ENCODE results near the gene SUPV3L1.

Gene SUPV3L1

DNA sequence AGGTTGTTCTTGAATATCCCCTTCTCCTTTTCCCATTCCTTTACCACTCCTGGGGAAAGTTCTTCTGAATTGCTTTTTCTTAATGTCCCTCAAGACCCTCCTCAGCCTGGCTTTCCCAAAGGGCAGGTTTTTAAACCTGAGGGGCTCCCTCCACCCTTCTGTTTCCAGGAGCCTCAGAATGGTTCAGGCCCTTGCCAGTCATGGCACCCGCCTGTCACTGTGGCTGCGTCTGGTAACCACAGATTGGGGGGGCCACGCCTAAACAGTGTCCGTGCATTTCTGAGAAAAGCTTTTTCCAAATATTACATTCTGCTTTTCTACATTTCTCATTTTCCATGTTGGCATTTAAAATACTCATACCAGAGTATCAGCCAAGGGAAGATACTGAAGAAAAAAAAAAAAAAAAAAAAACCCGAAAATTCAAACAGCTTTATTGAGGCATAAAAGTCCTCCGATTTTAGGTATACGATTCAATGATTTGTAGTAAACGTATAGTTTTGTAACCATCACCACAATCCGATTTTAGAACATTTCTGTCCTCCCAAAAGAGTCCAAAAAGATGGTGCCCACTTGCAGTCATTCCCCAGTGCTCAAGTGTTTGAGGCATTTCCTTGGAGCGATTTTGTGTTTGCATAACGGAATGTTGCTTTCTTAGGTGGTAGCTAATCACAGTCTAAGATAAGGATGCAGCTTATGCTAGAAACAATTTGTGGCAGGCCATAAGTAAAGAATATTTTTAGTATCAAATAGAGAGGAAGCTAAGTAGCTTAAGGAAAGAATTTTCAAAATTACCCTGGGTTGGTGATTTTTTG, 62.2 kb downstream of the SUPV3L1 start:
- Mint-ChIP-seq H3K4me3 (no peak overlapping the region), H3K4me1 (peaks cover 6% of the 10 kb centered on the region), H3K9me3 (no peaks in the 10 kb centered on the region), H3K27ac (no peak overlapping the region), H3K27me3 (ENCODE audit: low read depth, poor library complexity) (peaks cover 18% of the 10 kb centered on the region), H3K36me3 (ENCODE audit: low read depth) (no peaks in the 10 kb centered on the region)
- no peak for DNase-seq
- TF ChIP-seq, protein P1, sequence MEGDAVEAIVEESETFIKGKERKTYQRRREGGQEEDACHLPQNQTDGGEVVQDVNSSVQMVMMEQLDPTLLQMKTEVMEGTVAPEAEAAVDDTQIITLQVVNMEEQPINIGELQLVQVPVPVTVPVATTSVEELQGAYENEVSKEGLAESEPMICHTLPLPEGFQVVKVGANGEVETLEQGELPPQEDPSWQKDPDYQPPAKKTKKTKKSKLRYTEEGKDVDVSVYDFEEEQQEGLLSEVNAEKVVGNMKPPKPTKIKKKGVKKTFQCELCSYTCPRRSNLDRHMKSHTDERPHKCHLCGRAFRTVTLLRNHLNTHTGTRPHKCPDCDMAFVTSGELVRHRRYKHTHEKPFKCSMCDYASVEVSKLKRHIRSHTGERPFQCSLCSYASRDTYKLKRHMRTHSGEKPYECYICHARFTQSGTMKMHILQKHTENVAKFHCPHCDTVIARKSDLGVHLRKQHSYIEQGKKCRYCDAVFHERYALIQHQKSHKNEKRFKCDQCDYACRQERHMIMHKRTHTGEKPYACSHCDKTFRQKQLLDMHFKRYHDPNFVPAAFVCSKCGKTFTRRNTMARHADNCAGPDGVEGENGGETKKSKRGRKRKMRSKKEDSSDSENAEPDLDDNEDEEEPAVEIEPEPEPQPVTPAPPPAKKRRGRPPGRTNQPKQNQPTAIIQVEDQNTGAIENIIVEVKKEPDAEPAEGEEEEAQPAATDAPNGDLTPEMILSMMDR (IDR thresholded peaks at IDR 0.05) = no peak

DNA sequence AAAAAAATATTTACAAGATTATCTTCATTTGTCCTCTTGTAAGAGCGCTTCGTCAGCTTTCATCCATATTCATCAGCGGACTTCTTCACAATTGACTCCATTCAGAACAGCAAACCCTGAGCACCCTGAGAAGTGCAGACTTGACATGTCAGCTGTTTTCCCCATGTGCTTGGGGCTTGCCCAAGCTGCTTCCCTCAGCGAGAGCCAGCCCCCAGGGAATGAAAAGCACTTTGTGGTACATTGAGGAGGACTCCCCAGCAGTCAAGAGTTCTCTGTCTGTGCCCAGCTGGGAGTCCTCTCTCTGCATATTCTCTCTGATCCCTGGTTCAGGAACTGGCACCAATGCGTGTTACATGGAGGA, 62.8 kb downstream of the SUPV3L1 start:
- no peak overlapping the region for H3K27ac Mint-ChIP-seq
- TF ChIP-seq, protein P1 (IDR thresholded peaks at IDR 0.05) = no peak
- H3K27me3 Mint-ChIP-seq (ENCODE audit: low read depth, poor library complexity) = peaks cover 21% of the 10 kb centered on the region
- H3K36me3 Mint-ChIP-seq (ENCODE audit: low read depth) = no peaks in the 10 kb centered on the region
- no peaks in the 10 kb centered on the region for H3K9me3 Mint-ChIP-seq
- H3K4me1 Mint-ChIP-seq = no peaks in the 10 kb centered on the region
- no peak overlapping the region for H3K4me3 Mint-ChIP-seq
- DNase-seq = no peak

DNA sequence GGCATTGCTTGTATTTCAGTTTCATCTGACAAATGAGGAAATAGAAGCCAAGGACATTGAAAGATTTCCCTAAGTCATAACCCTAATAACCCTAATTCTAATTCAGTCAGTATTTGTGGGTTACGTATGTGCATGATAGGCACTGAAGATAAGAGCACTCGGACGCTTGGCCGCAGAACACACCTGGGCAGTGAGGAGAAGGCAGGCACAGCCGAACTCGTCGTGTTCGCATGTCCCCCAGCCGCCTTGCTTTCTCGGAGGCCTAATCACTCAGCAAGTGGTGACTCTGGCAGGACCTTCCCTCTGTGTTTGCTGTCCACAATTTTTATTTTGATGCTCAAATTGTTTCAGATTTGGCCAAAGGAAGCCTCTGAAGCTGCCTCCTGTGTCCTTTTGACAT, 63.8 kb downstream of the SUPV3L1 start:
- Mint-ChIP-seq H3K36me3 (ENCODE audit: low read depth) (no peaks in the 10 kb centered on the region), H3K9me3 (no peaks in the 10 kb centered on the region), H3K4me3 (no peak overlapping the region), H3K27me3 (ENCODE audit: low read depth, poor library complexity) (peaks cover 17% of the 10 kb centered on the region), H3K4me1 (no peaks in the 10 kb centered on the region), H3K27ac (no peak overlapping the region)
- TF ChIP-seq, protein P1 (IDR thresholded peaks at IDR 0.05) = no peak
- no peak for DNase-seq

DNA sequence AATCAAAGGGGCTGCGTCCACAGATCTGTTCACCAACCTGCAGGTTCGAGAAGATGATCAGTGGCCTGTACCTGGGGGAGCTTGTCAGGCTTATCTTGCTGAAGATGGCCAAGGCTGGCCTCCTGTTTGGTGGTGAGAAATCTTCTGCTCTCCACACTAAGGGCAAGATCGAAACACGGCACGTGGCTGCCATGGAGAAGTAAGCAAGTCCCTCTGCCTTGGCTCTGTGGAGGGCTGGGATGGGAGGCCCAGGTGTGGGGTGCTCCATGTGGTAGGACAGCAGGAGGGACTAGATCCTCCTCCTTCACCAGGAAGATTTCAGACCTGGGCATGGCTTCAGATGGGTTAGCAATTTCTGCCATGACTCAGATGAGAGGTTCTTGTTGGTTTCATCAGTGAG, 66.0 kb downstream of the SUPV3L1 start:
- no peak overlapping the region for H3K4me3 Mint-ChIP-seq
- no peaks in the 10 kb centered on the region for H3K36me3 Mint-ChIP-seq (ENCODE audit: low read depth)
- H3K27ac Mint-ChIP-seq = no peak overlapping the region
- TF ChIP-seq, protein P1 (IDR thresholded peaks at IDR 0.05) = no peak
- H3K9me3 Mint-ChIP-seq = peaks cover 5% of the 10 kb centered on the region
- H3K27me3 Mint-ChIP-seq (ENCODE audit: low read depth, poor library complexity) = peaks cover 15% of the 10 kb centered on the region
- DNase-seq = no peak
- H3K4me1 Mint-ChIP-seq = no peaks in the 10 kb centered on the region

DNA sequence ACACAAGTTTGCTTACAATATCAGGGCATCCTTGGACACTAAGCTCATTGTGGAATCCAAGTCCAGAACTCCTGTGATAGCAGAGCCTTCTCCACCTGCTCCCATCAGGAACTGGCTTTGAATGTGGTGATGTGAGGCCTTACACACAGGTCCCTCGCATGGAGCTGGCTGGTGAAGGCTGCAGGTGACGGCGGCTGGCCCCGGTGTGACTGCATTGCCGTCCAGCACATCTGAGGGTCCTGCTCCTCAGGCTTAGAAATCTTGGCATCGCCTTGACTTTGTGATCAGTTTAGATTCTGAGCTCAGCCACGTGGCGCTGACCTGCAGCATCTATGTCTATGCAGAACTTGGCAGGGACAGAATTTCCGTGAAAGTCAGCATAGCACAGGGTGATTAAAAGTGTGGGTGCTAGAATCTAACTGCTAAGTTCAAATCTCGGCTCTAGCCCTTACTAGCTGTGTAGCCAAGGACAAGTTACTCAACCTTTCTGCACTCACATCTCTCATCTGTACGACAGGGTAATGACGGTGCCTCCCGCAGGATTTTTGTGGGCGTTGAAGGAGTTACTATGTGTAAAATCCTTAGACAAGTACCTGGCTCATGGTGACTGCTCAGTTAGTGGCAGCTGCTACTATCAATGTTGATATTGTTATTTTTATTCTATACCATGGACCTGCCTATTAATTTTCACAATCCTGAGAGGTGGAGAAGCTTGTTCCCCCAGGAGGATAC, 66.7 kb downstream of the SUPV3L1 start:
- Mint-ChIP-seq H3K4me3 (no peak overlapping the region), H3K36me3 (ENCODE audit: low read depth) (no peaks in the 10 kb centered on the region), H3K27me3 (ENCODE audit: low read depth, poor library complexity) (peaks cover 12% of the 10 kb centered on the region), H3K4me1 (no peaks in the 10 kb centered on the region), H3K9me3 (peaks cover 6% of the 10 kb centered on the region), H3K27ac (no peak overlapping the region)
- no peak for DNase-seq
- TF ChIP-seq, protein P1 (IDR thresholded peaks at IDR 0.05) = no peak
